CD14-positive monocyte (primary cell): ENCODE data around the gene NOTCH3. TPM values are rescaled to one million over a fixed set of nuclear protein-coding genes. Genes with fewer than 3 reads are reported as not detected.
A peak's percentile ranks its signal among the peaks of the same experiment; 100 is the strongest.

ENCODE experiments used
- DNase-seq, 3 donors: peaks; one replicate each; pipeline ENCODE4 v3.0.0-alpha.2; 2011 to 2022
- H2AFZ ChIP-seq: 2 replicates; pipeline ENCODE4 v1.6.0; 2012; ENCODE audit warnings: mild to moderate bottlenecking, low read depth, low read length, inconsistent platforms; ENCODE audit not compliant: insufficient read depth, poor library complexity, severe bottlenecking
- H3K27ac ChIP-seq, 2 donors: 1 replicate in 1 of 2; 2 replicates in 1 of 2; pipeline ENCODE4 v1.5.1; 2012 to 2013; ENCODE audit warnings: low read length in 2 of 2, control low read depth in 1 of 2, inconsistent platforms in 1 of 2, low read depth in 1 of 2, mild to moderate bottlenecking in 1 of 2
- H3K27me3 ChIP-seq, 2 donors: one replicate each; pipeline versions ENCODE4 v1.6.0 to v1.6.1; 2011 to 2013; ENCODE audit warnings: low read length in 2 of 2; ENCODE audit not compliant: control insufficient read depth in 2 of 2, insufficient read depth in 2 of 2
- H3K36me3 ChIP-seq, 2 donors: replicated peaks in 1 of 2; 1 replicate in 1 of 2; 2 replicates in 1 of 2; pipeline versions ENCODE4 v1.5.1 to v1.6.1; 2012 to 2013; ENCODE audit warnings: low read length in 2 of 2, control low read depth in 1 of 2, inconsistent platforms in 1 of 2, mild to moderate bottlenecking in 1 of 2; ENCODE audit not compliant: insufficient read depth in 2 of 2, control insufficient read depth in 1 of 2
- H3K4me1 ChIP-seq, 2 donors: 1 replicate in 1 of 2; 2 replicates in 1 of 2; pipeline versions ENCODE4 v1.5.1 to v1.6.1; 2012 to 2013; ENCODE audit warnings: low read length in 2 of 2, control low read depth in 1 of 2, inconsistent platforms in 1 of 2, mild to moderate bottlenecking in 1 of 2, moderate library complexity in 1 of 2; ENCODE audit not compliant: insufficient read depth in 2 of 2, control insufficient read depth in 1 of 2
- H3K4me2 ChIP-seq: replicated peaks from 2 replicates; pipeline ENCODE3; 2012; ENCODE audit warnings: low read length, moderate library complexity, mild to moderate bottlenecking; ENCODE audit not compliant: poor library complexity, severe bottlenecking; ENCODE audit errors: extremely low read depth
- H3K4me3 ChIP-seq, 3 experiments: fragments of 200-600 bp in 1 of 3; sonication (generic) in 1 of 3; replicated peaks in 1 of 3; 1 replicate in 2 of 3; 2 replicates in 1 of 3; pipeline ENCODE4 v1.5.1; 2011 to 2013; ENCODE audit warnings: low read length in 3 of 3, mild to moderate bottlenecking in 3 of 3, control low read depth in 2 of 3, low read depth in 2 of 3, inconsistent platforms in 1 of 3, moderate library complexity in 1 of 3
- H3K79me2 ChIP-seq: 2 replicates; pipeline ENCODE4 v1.6.0; 2012; ENCODE audit warnings: mild to moderate bottlenecking, control low read depth, inconsistent platforms, low read length, moderate library complexity; ENCODE audit not compliant: insufficient read depth
- H3K9ac ChIP-seq: 2 replicates; pipeline ENCODE4 v1.6.0; 2017; ENCODE audit warnings: low read length, mild to moderate bottlenecking; ENCODE audit not compliant: insufficient read depth, poor library complexity, severe bottlenecking
- H3K9me3 ChIP-seq, 2 donors: replicated peaks in 1 of 2; 1 replicate in 1 of 2; 2 replicates in 1 of 2; pipeline versions ENCODE4 v1.5.1 to v1.6.1; 2012 to 2013; ENCODE audit warnings: low read length in 2 of 2, control low read depth in 1 of 2; ENCODE audit not compliant: control insufficient read depth in 1 of 2, insufficient read depth in 1 of 2
- H4K20me1 ChIP-seq: 2 replicates; pipeline ENCODE4 v1.6.0; 2012; ENCODE audit warnings: mild to moderate bottlenecking, low read length, control low read depth, moderate library complexity; ENCODE audit not compliant: insufficient read depth
- H3K27ac Mint-ChIP-seq, 7 donors: one replicate each; pipeline ENCODE4 v1.8.0; 2020; ENCODE audit warnings: mild to moderate bottlenecking in 7 of 7, mixed read lengths in 7 of 7, moderate library complexity in 6 of 7, inconsistent platforms in 2 of 7
- H3K27me3 Mint-ChIP-seq, 3 donors: one replicate each; pipeline ENCODE4 v1.8.0; 2021 to 2022; ENCODE audit warnings: low read depth in 3 of 3, mild to moderate bottlenecking in 3 of 3, mixed read lengths in 3 of 3, moderate library complexity in 3 of 3, inconsistent platforms in 1 of 3
- H3K36me3 Mint-ChIP-seq, 2 donors: one replicate each; pipeline ENCODE4 v1.8.0; 2020; ENCODE audit warnings: mixed read lengths in 2 of 2, inconsistent platforms in 1 of 2, mild to moderate bottlenecking in 1 of 2
- H3K4me1 Mint-ChIP-seq: one replicate; pipeline ENCODE4 v1.8.0; 2020; ENCODE audit warnings: mild to moderate bottlenecking, mixed read lengths
- H3K4me3 Mint-ChIP-seq, 2 donors: one replicate each; pipeline ENCODE4 v1.8.0; 2020; ENCODE audit warnings: mild to moderate bottlenecking in 2 of 2, mixed read lengths in 2 of 2, moderate library complexity in 1 of 2
- H3K9me3 Mint-ChIP-seq, 7 donors: one replicate each; pipeline ENCODE4 v1.8.0; 2020 to 2022; ENCODE audit warnings: mixed read lengths in 7 of 7, mild to moderate bottlenecking in 6 of 7, moderate library complexity in 6 of 7, inconsistent platforms in 2 of 7
- CTCF ChIP-seq: fragments of 200-600 bp; IDR thresholded peaks from one replicate; pipeline ENCODE4 v1.8.0; 2022; ENCODE audit warnings: antibody characterized with exemption, mild to moderate bottlenecking
- WGBS: methylation state at CpG from one replicate; pipeline ENCODE4 v1.1.5; 2013; ENCODE audit warnings: missing lambda C conversion rate; ENCODE audit not compliant: insufficient coverage; 5-methylcytosine and 5-hydroxymethylcytosine counted together
- intact Hi-C, 2 donors: fragments of 100-400 bp; cut with micrococcal nuclease; formaldehyde crosslinking; loops; one replicate each; pipeline versions ENCODE4 v1.15.0 to v1.15.1; 2023
- polyA plus RNA-seq, 3 donors: library from polyadenylated mRNA; depleted of rRNA in 1 of 3; unstranded in 2 of 3; stranded (reverse) in 1 of 3; fragments of 300-500 nt in 2 of 3; fragments of >200 nt in 1 of 3; fragmentation: Illumina TruSeq in 2 of 3; gene quantifications; 1 replicate in 2 of 3; 2 replicates in 1 of 3; pipeline ENCODE4 v1.2.3, GENCODE V29; 2012 to 2021

The NOTCH3 gene
- polyA plus RNA-seq, 3 donors: 0.05 to 0.51 TPM; not detected in 1

GRCh38 chr19:15244106-15244803 lies 43.5 kb upstream of the NOTCH3 start:
- peak overlapping the region in 2 of 7 donors; percentile 42 to 62 for H3K27ac Mint-ChIP-seq
- no peak overlapping the region for H3K4me3 ChIP-seq
- no peaks in the 10 kb centered on the region for H3K79me2 ChIP-seq
- no peaks in the 10 kb centered on the region for H3K27me3 ChIP-seq
- no peak for TF ChIP-seq CTCF
- peaks cover 87 to 96% of the 10 kb centered on the region in 2 donors for H3K36me3 ChIP-seq
- H2AFZ ChIP-seq: no peak overlapping the region
- H3K9me3 Mint-ChIP-seq: peaks cover 0 to 2% (median 0%) of the 10 kb centered on the region in 7 donors
- WGBS: 97% methylated on average over 15 of the region's 24 CpGs
- no peak overlapping the region for H3K27ac ChIP-seq
- peaks cover 89% of the 10 kb centered on the region for H4K20me1 ChIP-seq
- no peak overlapping the region for H3K9ac ChIP-seq
- no peak for DNase-seq
- no peak overlapping the region for H3K4me3 Mint-ChIP-seq
- no peaks in the 10 kb centered on the region for H3K4me1 ChIP-seq
- no peaks in the 10 kb centered on the region for H3K4me1 Mint-ChIP-seq
- no peaks in the 10 kb centered on the region for H3K9me3 ChIP-seq
- H3K27me3 Mint-ChIP-seq: peaks cover 0 to 2% (median 1%) of the 10 kb centered on the region in 3 donors
- intact Hi-C loops: no loop called here
- H3K36me3 Mint-ChIP-seq: peaks cover 65 to 95% of the 10 kb centered on the region in 2 donors
- H3K4me2 ChIP-seq: no peak overlapping the region

- Mint-ChIP-seq H3K27ac (peak overlapping the region in 2 of 7 donors; percentile 42 to 62), H3K27me3 (peaks cover 0 to 2% (median 1%) of the 10 kb centered on the region in 3 donors), H3K4me3 (no peak overlapping the region), H3K4me1 (no peaks in the 10 kb centered on the region), H3K9me3 (peaks cover 0 to 2% (median 0%) of the 10 kb centered on the region in 7 donors), H3K36me3 (peaks cover 62 to 95% of the 10 kb centered on the region in 2 donors)
- Histone ChIP-seq H3K4me1 (no peaks in the 10 kb centered on the region), H3K9ac (no peak overlapping the region), H3K27me3 (no peaks in the 10 kb centered on the region), H3K36me3 (peaks cover 87 to 96% of the 10 kb centered on the region in 2 donors), H2AFZ (no peak overlapping the region), H3K27ac (no peak overlapping the region), H3K4me2 (no peak overlapping the region), H3K79me2 (no peaks in the 10 kb centered on the region), H4K20me1 (peaks cover 84% of the 10 kb centered on the region), H3K4me3 (no peak overlapping the region), H3K9me3 (no peaks in the 10 kb centered on the region)
- TF ChIP-seq CTCF: no peak
- intact Hi-C loops: no loop called here
- over 99% methylated on average over 13 of the region's 17 CpGs for WGBS
- no peak for DNase-seq
These were observed 42.6 kb upstream of the NOTCH3 start for GRCh38 chr19:15243236-15243957.
